ENCODE data around the gene TDRD12. TPM values are rescaled to one million over a fixed set of nuclear protein-coding genes. Genes with fewer than 3 reads are reported as not detected.
"Not testable (repeated sequence)": the region's sequence is repeated elsewhere in the genome, so short reads cannot be mapped to it uniquely, and the experiment has no call there.

Gene TDRD12
- total RNA-seq, 2 experiments from 2014 or later, result 0.21 to 0.25 TPM

- peaks cover 16% of the 10 kb centered on the region for H3K4me1 Mint-ChIP-seq (ENCODE audit: low read depth)
- no peak for DNase-seq
- H3K27me3 Mint-ChIP-seq (ENCODE audit: low read depth), result peaks cover 7% of the 10 kb centered on the region
- intact Hi-C loops (cut with micrococcal nuclease), result no loop called here
- CTCF ChIA-PET, result no interaction called here
- no peaks in the 10 kb centered on the region for H3K9me3 Mint-ChIP-seq
- no peak overlapping the region for H3K4me3 Mint-ChIP-seq
- no peak overlapping the region for H3K27ac Mint-ChIP-seq
- H3K36me3 Mint-ChIP-seq (ENCODE audit: low read depth), result no peaks in the 10 kb centered on the region
These were observed 100.1 kb downstream of the TDRD12 start for GRCh38 chr19:32819419-32820400.

DNA sequence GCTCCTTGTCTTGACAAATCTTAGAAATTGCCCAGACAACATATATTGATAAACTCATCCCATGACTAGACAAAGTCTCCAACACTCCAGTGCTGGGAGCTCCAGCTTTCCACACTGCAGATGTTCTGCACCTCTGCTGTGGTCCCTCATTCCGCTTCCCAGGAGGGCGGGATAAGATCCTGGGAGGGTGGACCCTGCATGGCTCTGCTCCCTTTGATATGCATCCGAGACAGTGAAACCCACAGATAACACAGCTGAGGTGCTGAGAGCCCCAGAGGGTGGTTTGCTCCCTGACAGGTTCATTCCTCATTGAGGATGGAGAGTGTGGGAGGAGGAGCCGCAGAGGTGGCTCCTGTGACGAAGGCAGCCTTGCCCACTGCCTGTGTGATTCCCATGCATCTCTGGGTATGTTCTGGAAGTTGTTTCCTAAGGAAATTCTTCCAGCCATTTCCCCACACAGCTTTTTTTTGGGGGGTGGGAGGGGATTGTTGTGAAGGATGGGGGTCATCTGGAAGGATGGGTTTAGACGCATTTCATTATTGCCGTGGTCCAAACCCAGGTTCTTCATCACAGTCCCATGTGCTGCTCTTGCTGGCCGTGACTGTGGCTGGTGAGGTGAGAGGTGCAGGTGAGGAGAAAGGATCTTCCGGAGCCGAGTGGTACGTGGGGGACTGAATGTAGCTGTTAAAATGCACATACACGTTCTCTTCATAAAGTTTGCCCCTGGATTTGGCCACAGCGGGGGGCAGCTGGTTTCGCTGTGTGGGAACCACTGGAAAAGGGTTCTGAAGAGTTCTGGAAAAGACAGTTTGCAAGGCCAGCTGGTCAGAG lies 103.6 kb downstream of the TDRD12 start:
- CTCF ChIA-PET, result no interaction called here
- H3K27me3 Mint-ChIP-seq (ENCODE audit: low read depth), result peaks cover 7% of the 10 kb centered on the region
- intact Hi-C loops (cut with micrococcal nuclease), result no loop called here
- no peak for DNase-seq
- no peak overlapping the region for H3K27ac Mint-ChIP-seq
- H3K4me1 Mint-ChIP-seq (ENCODE audit: low read depth), result peaks cover 18% of the 10 kb centered on the region
- H3K4me3 Mint-ChIP-seq, result no peak overlapping the region
- no peaks in the 10 kb centered on the region for H3K9me3 Mint-ChIP-seq
- H3K36me3 Mint-ChIP-seq (ENCODE audit: low read depth), result no peaks in the 10 kb centered on the region

GRCh38 chr19:32823747-32824102 lies 104.2 kb downstream of the TDRD12 start:
- Mint-ChIP-seq H3K4me1 (ENCODE audit: low read depth) (peaks cover 20% of the 10 kb centered on the region), H3K27ac (no peak overlapping the region), H3K36me3 (ENCODE audit: low read depth) (no peaks in the 10 kb centered on the region), H3K4me3 (no peak overlapping the region), H3K9me3 (no peaks in the 10 kb centered on the region), H3K27me3 (ENCODE audit: low read depth) (peaks cover 7% of the 10 kb centered on the region)
- intact Hi-C loops (cut with micrococcal nuclease), result no loop called here
- CTCF ChIA-PET, result no interaction called here
- DNase-seq, result no peak

DNA sequence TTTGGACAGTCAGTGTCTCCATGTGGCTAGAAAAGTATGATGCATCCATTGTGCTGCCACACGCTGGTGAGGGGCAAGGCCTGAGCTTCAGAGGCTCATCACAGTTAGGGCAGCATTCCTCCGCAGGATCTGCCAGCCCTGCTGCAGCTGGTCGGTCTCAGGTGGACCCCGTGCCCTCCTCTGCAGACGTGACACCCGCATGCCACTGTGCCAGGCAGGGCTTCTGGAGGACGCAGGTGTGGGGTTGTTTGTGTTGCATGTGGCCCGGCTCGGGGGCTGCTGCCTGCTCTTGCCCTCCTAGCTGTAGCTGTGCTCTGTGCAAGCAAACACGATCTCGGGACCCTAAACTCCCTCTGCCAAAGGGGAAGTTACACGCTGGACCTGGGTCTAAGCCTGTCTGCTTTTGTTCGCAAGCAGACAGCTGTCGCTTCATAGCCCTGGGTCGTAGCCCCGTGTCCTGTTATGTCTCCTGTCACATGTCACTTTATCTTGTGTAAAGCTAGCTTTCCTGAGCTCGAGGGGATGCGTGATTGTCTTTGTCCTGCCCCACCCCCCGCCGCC lies 104.7 kb downstream of the TDRD12 start:
- no peak overlapping the region for H3K4me3 Mint-ChIP-seq
- no peaks in the 10 kb centered on the region for H3K36me3 Mint-ChIP-seq (ENCODE audit: low read depth)
- no peak for DNase-seq
- H3K4me1 Mint-ChIP-seq (ENCODE audit: low read depth), result peaks cover 20% of the 10 kb centered on the region
- H3K27ac Mint-ChIP-seq, result no peak overlapping the region
- peaks cover 7% of the 10 kb centered on the region for H3K27me3 Mint-ChIP-seq (ENCODE audit: low read depth)
- intact Hi-C loops (cut with micrococcal nuclease), result no loop called here
- no peaks in the 10 kb centered on the region for H3K9me3 Mint-ChIP-seq
- CTCF ChIA-PET, result no interaction called here

DNA sequence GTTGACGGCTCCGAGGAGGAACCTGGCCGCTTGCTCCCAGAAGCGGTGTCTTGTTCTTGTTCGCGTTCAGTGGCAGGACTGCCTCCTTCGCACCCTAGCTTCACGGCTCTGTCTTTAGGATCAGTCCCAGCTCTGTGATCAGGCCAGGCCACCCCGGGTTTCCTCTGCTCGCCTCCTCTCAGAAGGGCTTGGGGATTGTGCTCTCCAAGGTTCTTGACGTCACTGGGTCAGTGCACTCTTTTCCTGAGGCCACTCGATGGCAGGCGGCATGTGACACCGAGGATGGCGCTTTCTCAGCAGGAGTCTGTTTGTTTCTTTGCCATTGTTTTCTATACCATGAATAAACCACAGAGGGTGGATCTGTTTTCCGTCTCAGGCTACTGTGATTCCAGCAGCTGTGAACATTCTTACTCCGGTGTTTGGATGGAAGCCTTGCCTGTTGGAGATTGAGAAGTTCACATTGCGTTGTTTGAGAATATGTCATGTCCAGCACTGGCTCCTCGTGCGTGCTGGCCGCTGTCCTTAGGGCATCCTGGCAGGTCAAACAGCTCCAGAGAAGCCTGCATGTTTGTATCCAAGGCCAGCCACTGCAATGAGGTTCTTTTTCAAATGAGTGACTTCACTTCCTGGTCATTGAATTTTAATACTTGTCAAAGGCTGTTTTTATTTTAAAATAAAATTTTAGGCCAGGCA lies 105.5 kb downstream of the TDRD12 start:
- CTCF ChIA-PET, result no interaction called here
- H3K4me3 Mint-ChIP-seq, result no peak overlapping the region
- no peak overlapping the region for H3K27ac Mint-ChIP-seq
- intact Hi-C loops (cut with micrococcal nuclease), result no loop called here
- no peaks in the 10 kb centered on the region for H3K36me3 Mint-ChIP-seq (ENCODE audit: low read depth)
- DNase-seq, result no peak
- peaks cover 3% of the 10 kb centered on the region for H3K27me3 Mint-ChIP-seq (ENCODE audit: low read depth)
- H3K9me3 Mint-ChIP-seq, result no peaks in the 10 kb centered on the region
- peaks cover 16% of the 10 kb centered on the region for H3K4me1 Mint-ChIP-seq (ENCODE audit: low read depth)

- H3K27ac Mint-ChIP-seq, result no peak overlapping the region
- CTCF ChIA-PET, result no interaction called here
- no peak for DNase-seq
- no peaks in the 10 kb centered on the region for H3K36me3 Mint-ChIP-seq (ENCODE audit: low read depth)
- intact Hi-C loops (cut with micrococcal nuclease), result no loop called here
- H3K9me3 Mint-ChIP-seq, result no peaks in the 10 kb centered on the region
- peaks cover 3% of the 10 kb centered on the region for H3K27me3 Mint-ChIP-seq (ENCODE audit: low read depth)
- peaks cover 12% of the 10 kb centered on the region for H3K4me1 Mint-ChIP-seq (ENCODE audit: low read depth)
- H3K4me3 Mint-ChIP-seq, result no peak overlapping the region
These were observed 108.6 kb downstream of the TDRD12 start for GRCh38 chr19:32828139-32828538.

DNA sequence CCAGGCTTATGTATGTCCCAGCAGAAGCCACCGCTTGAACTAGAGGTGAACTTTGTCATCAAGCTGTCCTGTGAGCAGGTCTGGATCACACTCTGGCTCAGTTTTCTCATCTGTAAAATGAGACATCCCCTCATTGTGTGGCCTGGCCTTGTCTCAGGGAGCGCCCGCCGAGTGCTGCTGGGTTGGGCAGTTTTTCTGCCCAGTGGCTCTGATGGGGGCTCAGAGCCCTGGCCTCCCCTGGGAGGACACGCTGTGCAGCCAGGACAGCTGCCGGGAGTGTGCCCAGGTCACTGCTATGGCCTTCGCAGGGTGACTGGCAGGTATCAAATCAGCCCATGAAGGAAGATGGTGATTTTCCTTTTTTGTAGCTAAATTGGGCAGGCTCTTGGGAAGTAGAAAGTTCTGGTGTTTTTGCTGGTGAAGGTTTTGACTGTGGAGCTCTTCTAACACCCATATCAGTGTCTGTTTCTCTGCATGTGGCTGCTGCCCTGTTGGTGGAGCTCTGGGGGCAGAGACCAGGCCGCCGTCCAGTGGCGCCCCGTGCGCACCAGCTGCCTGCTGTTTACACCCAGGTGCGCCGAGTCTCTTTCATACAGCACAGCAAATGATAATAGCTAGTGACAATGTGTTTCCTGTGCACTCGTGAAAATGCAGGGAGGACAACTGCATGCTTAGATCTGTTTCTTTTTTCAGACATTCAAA lies 109.2 kb downstream of the TDRD12 start:
- CTCF ChIA-PET, result interaction anchor here (0.6 kb wide), 1 partner anchor 64 kb away, joined by 3 read pairs; no protein-coding TSS in a partner anchor
- peak; percentile 11 for DNase-seq
- H3K4me3 Mint-ChIP-seq, result no peak overlapping the region
- H3K36me3 Mint-ChIP-seq (ENCODE audit: low read depth), result no peaks in the 10 kb centered on the region
- no peak overlapping the region for H3K27ac Mint-ChIP-seq
- intact Hi-C loops (cut with micrococcal nuclease), result no loop called here
- no peaks in the 10 kb centered on the region for H3K9me3 Mint-ChIP-seq
- peaks cover 12% of the 10 kb centered on the region for H3K4me1 Mint-ChIP-seq (ENCODE audit: low read depth)
- no peaks in the 10 kb centered on the region for H3K27me3 Mint-ChIP-seq (ENCODE audit: low read depth)

- DNase-seq, result peak; percentile 43
- H3K4me1 Mint-ChIP-seq (ENCODE audit: low read depth), result peaks cover 12% of the 10 kb centered on the region
- H3K36me3 Mint-ChIP-seq (ENCODE audit: low read depth), result no peaks in the 10 kb centered on the region
- H3K4me3 Mint-ChIP-seq, result no peak overlapping the region
- intact Hi-C loops (cut with micrococcal nuclease), result no loop called here
- no peaks in the 10 kb centered on the region for H3K9me3 Mint-ChIP-seq
- CTCF ChIA-PET, result interaction anchor here (0.6 kb wide), 1 partner anchor 64 kb away, joined by 3 read pairs; no protein-coding TSS in a partner anchor
- H3K27me3 Mint-ChIP-seq (ENCODE audit: low read depth), result no peaks in the 10 kb centered on the region
- H3K27ac Mint-ChIP-seq, result peak overlapping the region; percentile 51
These were observed 109.9 kb downstream of the TDRD12 start for GRCh38 chr19:32829345-32829896.

GRCh38 chr19:32830231-32831014 lies 110.9 kb downstream of the TDRD12 start:
- Mint-ChIP-seq H3K27ac (no peak overlapping the region), H3K36me3 (ENCODE audit: low read depth) (no peaks in the 10 kb centered on the region), H3K4me3 (no peak overlapping the region), H3K27me3 (ENCODE audit: low read depth) (no peaks in the 10 kb centered on the region), H3K9me3 (no peaks in the 10 kb centered on the region), H3K4me1 (ENCODE audit: low read depth) (peaks cover 12% of the 10 kb centered on the region)
- no peak for DNase-seq
- CTCF ChIA-PET, result no interaction called here
- intact Hi-C loops (cut with micrococcal nuclease), result no loop called here

- H3K27ac Mint-ChIP-seq, result no peak overlapping the region
- CTCF ChIA-PET, result no interaction called here
- no peaks in the 10 kb centered on the region for H3K9me3 Mint-ChIP-seq
- intact Hi-C loops (cut with micrococcal nuclease), result no loop called here
- H3K4me3 Mint-ChIP-seq, result no peak overlapping the region
- no peaks in the 10 kb centered on the region for H3K36me3 Mint-ChIP-seq (ENCODE audit: low read depth)
- DNase-seq, result no peak
- H3K27me3 Mint-ChIP-seq (ENCODE audit: low read depth), result no peaks in the 10 kb centered on the region
- peaks cover 12% of the 10 kb centered on the region for H3K4me1 Mint-ChIP-seq (ENCODE audit: low read depth)
These were observed 112.0 kb downstream of the TDRD12 start for GRCh38 chr19:32831611-32832010.

- DNase-seq; H3K36me3 Mint-ChIP-seq (ENCODE audit: low read depth); H3K4me3 Mint-ChIP-seq; H3K27me3 Mint-ChIP-seq (ENCODE audit: low read depth); CTCF ChIA-PET; intact Hi-C loops (cut with micrococcal nuclease); H3K9me3 Mint-ChIP-seq; H3K27ac Mint-ChIP-seq: not testable (repeated sequence)
- H3K4me1 Mint-ChIP-seq (ENCODE audit: low read depth), result peaks cover 12% of the 10 kb centered on the region
These were observed 112.5 kb downstream of the TDRD12 start for GRCh38 chr19:32832094-32832493.
